ENCODE results near the gene TRERF1.
A peak's percentile ranks its signal among the peaks of the same experiment; 100 is the strongest.

Gene TRERF1

DNA sequence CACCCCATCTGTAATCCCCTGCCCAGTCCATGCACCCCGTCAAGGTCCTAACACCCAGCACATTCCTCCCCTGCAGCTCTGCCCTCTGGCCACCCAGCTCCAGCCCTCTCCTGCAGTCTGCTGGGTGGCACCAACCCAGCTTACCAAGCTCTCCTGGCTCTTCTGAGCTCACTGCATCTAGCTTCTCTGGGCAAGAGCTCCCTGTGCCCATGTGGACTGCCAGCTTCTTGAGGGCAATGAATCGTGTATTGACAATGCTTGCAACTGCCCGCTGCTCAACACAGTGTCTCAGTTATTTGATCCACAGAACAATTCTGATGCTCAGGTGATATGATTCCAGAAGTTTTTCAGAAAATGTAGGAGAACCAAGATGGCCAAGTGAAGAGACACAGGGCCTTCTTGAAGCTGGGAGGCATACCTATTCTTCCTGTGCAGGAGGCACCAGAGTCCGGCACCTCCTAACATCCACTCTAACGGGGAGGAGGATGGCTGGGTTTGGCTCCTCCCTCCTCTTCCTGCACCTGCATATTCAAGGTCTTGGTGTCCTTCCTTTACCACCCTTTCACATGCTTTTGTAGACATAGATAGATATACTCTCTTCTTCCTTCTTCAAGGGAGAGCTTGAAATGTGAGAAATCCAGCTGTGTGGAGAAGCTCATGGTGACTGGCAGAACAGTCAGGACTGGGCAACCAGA, 85.6 kb downstream of the TRERF1 start:
- DNase-seq, result no peak

DNA sequence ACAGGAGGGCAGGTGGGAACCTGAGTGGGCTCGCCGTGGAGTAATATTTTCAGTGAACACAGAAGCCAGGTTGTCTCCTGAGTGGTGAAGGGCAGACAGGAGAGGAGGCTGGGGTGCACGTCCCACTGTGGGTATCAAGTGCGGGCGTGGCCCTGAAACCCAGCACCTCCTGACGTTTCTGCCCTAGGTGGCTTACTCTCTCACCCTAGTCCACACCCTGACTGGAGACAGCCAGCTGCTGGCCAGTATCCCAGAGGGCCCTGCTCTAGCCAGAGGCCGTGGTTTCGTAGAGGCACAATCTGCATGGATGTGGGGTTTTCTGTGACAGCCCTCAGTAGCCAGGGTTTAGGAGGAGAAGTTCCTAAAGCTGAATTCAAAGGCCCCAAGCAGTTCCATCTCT, 86.7 kb downstream of the TRERF1 start:
- no peak for DNase-seq

DNA sequence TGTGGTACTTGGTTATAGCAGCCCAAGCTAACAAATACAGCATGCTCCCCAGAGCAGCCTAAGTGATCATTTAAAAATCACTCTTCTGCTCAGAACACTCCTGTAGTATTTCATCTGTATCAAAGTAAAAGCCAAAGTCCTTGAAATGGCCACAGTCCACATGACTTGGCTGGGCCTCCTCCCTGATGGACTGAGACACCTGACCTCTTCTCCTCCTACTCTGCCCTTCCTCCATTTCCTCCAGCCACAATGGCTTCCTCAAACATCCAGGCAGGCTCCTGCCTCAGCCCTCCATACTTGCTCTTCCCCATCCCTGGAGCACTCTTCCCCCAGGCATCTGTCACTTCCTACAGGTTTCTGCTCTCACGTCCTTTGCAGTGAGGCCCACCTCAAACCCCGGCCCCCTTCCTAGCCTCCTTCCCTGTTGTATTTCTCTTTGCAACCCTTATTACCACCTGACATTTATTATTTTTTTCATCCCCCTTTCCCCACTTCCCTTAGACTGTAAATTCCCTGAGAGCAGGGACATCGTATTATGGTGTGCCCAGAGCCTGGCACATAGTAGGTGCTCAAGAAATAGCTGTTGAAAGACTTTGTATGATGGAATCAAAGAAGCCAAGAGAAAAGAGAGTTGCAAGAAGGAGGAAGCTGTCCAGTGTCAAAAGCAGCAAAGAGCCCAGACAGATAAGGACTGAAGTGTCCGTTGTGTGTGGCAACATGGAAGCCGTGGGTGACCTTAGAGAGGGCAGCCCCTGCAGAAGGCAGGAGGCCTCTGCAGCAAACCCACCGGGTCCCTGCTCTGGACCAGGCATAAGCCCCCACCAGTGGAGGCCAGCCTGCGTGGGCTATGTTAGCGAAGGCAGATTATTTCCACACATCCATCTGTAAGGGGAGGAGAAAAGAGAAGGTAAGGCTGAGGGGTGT, 87.5 kb downstream of the TRERF1 start:
- DNase-seq, result no peak

GRCh38 chr6:42361036-42361435, 90.7 kb downstream of the TRERF1 start:
- DNase-seq, result no peak

DNA sequence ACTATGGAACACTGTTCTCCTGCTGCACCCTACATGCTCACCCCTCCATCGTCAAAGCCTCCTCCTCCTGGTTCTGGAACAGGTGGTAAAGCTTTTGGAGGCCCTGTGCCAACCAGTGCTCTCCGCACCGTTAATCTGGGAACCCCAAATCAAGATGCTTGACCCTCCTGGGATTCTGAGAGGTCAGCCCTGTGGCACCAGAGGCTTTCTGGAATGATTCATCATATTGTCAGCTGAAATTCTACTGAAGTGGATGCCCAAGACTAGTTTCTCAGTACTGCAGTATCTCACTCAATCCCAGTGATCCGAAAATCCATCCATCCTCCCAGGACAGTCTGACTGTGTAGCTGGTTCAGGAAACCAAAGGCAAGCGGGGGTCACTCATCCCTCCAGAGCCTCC, 92.7 kb downstream of the TRERF1 start:
- DNase-seq, result no peak

DNA sequence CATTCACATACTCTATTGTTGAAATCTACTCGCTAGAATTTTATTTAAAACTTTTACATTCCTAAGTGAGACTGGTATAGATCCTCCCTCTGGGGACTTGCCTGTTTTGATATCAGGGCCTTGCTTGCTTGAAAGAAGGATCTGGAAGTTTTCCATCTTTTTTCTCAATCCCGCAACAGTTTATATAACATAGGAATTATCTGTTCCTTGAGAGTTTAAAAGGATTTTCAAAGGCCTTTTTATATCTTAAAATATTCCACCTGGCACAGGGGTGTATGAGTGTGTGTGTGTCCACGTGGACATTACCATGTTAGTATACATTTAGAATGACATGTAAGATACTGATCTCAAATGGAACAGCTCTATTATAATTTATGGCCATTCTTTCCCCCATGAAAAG, 96.3 kb downstream of the TRERF1 start:
- no peak for DNase-seq

GRCh38 chr6:42354702-42355101, 97.0 kb downstream of the TRERF1 start:
- DNase-seq, result no peak

GRCh38 chr6:42352856-42353564, 98.7 kb downstream of the TRERF1 start:
- no peak for DNase-seq

DNA sequence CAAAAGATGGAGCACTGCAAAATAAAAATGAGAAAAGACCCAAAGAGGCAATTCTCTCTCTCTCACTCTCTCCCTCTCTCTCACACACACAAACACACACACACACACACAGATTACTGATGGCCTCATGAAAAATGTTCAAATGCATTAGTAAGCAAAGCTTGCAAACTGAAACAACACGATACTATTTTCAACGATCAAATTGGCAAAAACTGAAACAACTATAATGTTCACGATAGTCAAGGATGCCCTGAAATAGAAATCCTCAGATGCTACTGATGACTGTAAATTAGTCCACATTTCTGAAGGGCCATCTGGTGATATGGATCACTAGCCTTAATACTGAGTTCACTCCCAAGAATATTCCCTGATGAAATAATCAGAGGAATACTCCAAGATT, 100.8 kb downstream of the TRERF1 start:
- no peak for DNase-seq

- DNase-seq, result no peak
Observed at GRCh38 chr6:42349753-42350511, 101.8 kb downstream of the TRERF1 start.

DNA sequence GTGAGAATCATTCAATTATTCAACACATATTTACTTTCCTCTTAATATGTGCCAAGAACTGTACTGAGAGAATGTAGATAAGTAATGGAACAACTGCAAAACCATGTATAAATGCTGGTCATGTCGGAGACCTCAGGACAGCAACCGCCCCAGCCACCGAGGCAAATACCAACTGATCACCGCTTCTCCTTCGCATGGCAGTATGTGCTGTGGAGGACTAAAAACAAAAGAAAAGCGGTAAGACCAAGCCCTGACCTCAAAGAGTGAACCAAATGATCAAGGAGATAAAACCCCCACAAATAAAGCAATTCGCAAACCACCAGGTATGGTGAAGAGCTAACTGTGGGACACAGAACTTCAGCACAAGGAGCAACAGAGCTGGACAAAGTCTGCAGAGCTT, 104.3 kb downstream of the TRERF1 start:
- DNase-seq, result no peak

DNA sequence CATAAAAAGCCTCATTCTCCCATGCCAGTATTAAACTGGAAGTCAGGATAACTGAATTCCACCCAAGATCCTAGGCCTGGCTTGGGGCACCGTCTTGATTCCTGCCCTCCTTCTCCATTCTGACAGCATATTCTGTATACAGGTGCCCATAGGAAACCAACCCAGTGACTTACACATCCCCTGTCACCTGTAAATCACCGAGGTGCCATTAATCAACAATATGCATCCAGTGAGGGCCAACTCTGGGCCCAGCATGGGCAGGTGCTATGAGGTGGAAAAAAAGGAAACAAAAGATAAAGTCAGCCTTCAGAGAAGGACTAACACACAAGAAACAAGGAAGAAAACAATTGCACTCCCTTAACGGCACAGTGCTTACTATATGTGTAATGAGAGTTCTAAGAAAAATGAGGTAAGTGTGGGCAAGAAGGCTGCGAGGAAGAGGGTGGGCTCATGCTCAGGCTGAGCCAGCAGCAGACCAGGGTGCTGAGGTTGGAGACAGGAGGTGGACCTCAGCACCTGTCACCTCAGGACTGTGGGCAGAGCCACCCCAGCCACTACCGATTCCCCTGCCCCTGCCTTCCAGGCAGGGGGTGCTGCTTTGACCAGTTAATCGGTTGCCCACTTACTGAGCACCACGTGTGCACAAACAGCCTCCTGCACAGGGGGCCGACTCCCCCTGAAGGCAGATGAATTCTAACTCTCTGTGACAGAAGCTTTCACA, 105.9 kb downstream of the TRERF1 start:
- DNase-seq, result no peak

GRCh38 chr6:42344756-42345155, 107.0 kb downstream of the TRERF1 start:
- DNase-seq, result no peak

DNA sequence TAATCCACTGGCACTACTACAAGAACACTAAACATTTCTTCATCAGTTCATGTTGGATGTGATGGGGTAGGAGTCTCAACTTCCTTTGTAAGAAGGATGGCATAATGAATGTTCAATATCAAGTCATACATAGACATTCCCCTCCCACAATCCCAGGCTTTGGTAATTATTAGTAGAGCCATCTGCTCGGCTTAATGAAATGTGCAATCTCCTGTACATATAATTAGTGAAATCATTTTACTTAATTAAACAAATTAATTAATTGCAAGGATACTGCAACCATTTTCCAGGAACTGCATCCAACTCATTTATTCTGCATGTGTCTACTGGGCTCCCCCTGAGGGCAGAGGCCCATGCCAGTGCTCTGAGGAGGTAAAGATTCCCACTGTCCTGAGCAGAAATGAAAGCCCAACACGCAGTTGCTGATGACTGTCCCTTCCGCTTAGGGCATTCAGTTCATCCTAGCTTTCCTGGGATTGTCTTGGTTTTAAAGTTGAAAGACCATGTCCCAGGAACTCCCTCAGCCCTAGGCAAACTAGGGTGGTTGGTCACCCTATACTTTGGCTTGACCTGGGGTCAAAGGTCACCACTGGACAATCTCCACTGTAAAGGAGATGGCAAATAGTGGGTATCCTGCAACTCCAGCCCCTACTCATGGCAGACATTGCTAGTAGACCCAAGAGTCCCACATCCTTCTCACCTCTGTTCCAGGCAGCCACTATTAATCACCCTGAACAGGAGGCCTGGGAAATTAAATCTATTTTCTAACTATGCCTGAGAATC, 109.8 kb downstream of the TRERF1 start:
- no peak for DNase-seq

GRCh38 chr6:42341221-42341620, 110.5 kb downstream of the TRERF1 start:
- no peak for DNase-seq

- no peak for DNase-seq
Observed at GRCh38 chr6:42340511-42340910, 111.2 kb downstream of the TRERF1 start.

GRCh38 chr6:42339991-42340401, 111.7 kb downstream of the TRERF1 start:
- DNase-seq, result no peak

- DNase-seq, result peak; percentile 76
Observed at GRCh38 chr6:42338744-42339222, 112.9 kb downstream of the TRERF1 start.

DNA sequence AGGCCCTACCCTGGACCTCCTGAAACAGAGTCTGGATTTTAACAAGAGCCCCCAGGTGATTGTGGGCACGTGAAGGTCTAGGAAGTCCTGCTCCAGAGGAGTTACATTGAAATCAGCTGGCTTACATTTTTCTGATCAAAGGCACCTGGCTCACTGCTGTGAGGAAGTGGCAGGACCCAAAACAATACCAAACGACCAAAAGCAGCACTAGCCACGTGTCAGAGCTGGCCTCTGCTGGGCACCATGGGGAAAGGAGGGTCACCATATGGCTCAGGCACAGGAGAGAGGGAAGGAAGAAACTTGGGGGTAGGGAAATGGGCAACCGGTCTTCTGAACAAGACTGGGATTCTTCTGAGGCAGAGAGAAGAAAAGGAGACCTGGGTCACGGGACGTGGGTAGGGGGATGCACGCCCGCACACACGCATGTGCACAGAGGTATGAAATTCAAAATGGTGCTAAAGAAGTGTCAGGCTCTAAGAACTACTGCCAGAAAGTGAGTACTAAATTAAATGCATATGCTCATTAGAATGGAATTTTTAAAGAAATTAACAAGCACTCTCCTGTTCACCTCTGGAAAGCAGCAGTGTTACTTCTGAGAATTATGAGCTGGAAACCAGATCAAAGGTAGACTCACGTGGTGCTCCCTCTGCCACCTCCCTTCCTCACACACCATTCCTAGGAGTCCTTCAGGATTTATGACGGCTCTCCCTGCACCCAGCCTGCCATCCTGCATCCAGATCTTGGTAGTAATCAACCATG, 113.6 kb downstream of the TRERF1 start:
- DNase-seq, result no peak

- DNase-seq, result no peak
Observed at GRCh38 chr6:42336431-42336830, 115.3 kb downstream of the TRERF1 start.

Measured in GOT3 (cell line).